WERI-Rb-1 (cell line): ENCODE data around the gene HS6ST1.

Source experiments
- DNase-seq: peaks from one replicate; pipeline ENCODE4 v3.0.0-alpha.2; 2020
- H3K27ac ChIP-seq: fragments of 250-450 bp; sonication (Bioruptor Pico); 2 replicates; pipeline ENCODE4 v1.5.1; 2020; ENCODE audit warnings: mild to moderate bottlenecking, moderate library complexity
- H3K27me3 ChIP-seq: fragments of 250-450 bp; sonication (Bioruptor Pico); 2 replicates; pipeline ENCODE4 v1.5.1; 2021; ENCODE audit warnings: mild to moderate bottlenecking, low read depth, moderate library complexity; ENCODE audit not compliant: insufficient read depth, severe bottlenecking
- H3K36me3 ChIP-seq: fragments of 250-450 bp; sonication (Bioruptor Pico); 2 replicates; pipeline ENCODE4 v1.5.1; 2020; ENCODE audit warnings: mild to moderate bottlenecking, moderate library complexity
- H3K4me3 ChIP-seq: 2 replicates; pipeline ENCODE4 v1.5.1; 2011; ENCODE audit warnings: low read depth, mild to moderate bottlenecking, control low read depth, low read length
- H3K9me3 ChIP-seq: fragments of 250-450 bp; sonication (Bioruptor Pico); 2 replicates; pipeline ENCODE4 v1.5.1; 2021; ENCODE audit warnings: mild to moderate bottlenecking, moderate library complexity; ENCODE audit not compliant: severe bottlenecking
- TF ChIP-seq, protein P1 (sequence below): IDR thresholded peaks from 2 replicates; pipeline ENCODE4 v1.5.1; 2011; ENCODE audit warnings: low read depth, mild to moderate bottlenecking, control low read depth, inconsistent platforms, low read length

Gene HS6ST1

DNA sequence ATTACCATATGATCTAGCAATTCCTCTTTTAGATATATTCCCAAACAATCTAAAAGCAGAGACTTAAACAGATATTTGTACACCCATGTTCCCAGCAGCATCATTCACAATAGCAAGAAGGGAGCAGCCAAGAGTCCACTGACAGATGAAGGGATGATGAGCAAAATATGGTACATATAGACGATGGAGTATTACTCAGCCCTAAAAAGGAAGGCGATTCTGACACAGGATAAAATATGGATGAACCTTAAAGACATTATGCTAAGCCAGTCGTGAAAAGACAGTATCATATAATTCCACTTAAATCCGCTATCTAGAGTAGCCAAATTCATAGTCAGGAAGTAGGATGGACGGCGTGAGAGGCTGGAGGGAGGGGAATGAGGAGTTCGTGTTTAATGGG, 20.4 kb downstream of the HS6ST1 start:
- no peak overlapping the region for H3K4me3 ChIP-seq
- H3K36me3 ChIP-seq, result peaks cover 17% of the 10 kb centered on the region
- no peak for DNase-seq
- TF ChIP-seq, protein P1, sequence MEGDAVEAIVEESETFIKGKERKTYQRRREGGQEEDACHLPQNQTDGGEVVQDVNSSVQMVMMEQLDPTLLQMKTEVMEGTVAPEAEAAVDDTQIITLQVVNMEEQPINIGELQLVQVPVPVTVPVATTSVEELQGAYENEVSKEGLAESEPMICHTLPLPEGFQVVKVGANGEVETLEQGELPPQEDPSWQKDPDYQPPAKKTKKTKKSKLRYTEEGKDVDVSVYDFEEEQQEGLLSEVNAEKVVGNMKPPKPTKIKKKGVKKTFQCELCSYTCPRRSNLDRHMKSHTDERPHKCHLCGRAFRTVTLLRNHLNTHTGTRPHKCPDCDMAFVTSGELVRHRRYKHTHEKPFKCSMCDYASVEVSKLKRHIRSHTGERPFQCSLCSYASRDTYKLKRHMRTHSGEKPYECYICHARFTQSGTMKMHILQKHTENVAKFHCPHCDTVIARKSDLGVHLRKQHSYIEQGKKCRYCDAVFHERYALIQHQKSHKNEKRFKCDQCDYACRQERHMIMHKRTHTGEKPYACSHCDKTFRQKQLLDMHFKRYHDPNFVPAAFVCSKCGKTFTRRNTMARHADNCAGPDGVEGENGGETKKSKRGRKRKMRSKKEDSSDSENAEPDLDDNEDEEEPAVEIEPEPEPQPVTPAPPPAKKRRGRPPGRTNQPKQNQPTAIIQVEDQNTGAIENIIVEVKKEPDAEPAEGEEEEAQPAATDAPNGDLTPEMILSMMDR, result no peak
- no peak overlapping the region for H3K27ac ChIP-seq
- H3K27me3 ChIP-seq, result no peaks in the 10 kb centered on the region
- no peaks in the 10 kb centered on the region for H3K9me3 ChIP-seq

DNA sequence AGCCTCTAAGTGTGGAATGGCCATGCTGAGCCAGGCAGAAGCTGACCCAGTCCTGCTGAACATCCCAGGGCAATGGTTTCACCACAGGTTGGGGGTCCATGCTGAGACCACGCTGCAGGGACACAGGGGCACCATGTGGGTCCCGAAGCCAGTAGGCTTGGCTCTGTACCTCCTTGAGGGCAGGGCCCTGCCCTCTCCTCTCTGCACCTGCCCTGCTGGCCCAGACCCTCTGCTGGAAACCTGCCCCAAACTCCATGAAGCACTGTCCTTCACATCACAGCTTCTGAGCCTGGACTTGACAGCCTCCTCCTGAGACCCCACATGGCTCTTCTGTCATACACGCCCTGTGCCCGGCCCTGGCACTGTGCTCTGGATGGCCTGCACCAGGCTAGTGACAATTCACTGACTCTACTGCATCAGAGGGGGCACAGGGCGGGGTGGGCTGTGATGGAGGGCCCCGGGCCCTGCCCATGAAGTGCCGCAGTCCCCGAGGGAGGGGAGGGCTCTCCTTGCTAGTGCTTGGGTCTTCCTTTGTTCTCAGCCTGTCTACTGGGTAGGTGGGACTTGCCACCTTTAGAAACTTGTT, 24.7 kb downstream of the HS6ST1 start:
- Histone ChIP-seq H3K4me3 (no peak overlapping the region), H3K27ac (no peak overlapping the region), H3K27me3 (no peaks in the 10 kb centered on the region), H3K9me3 (no peaks in the 10 kb centered on the region), H3K36me3 (peaks cover 13% of the 10 kb centered on the region)
- DNase-seq, result no peak
- TF ChIP-seq, protein P1, result no peak

DNA sequence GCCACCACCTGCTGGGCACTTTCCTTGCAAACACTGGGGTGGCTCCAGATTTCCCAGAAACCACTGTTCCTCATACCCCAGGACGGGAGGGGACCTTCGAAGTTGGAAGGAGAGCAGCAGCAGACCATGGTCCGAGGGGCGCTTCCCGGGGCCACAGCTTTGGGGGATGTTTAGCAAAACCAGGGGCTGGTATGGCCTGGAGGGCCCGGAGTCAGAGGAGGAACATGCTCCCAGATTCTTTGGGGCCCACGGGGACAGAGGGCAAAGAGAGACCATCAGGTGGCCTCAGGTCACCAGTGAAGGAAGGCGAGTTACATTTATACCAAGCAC, 25.3 kb downstream of the HS6ST1 start:
- DNase-seq, result no peak
- Histone ChIP-seq H3K9me3 (no peaks in the 10 kb centered on the region), H3K27ac (no peak overlapping the region), H3K4me3 (no peak overlapping the region), H3K27me3 (no peaks in the 10 kb centered on the region), H3K36me3 (peaks cover 13% of the 10 kb centered on the region)
- TF ChIP-seq, protein P1, result no peak; the same call in 1 of the 2 replicates

DNA sequence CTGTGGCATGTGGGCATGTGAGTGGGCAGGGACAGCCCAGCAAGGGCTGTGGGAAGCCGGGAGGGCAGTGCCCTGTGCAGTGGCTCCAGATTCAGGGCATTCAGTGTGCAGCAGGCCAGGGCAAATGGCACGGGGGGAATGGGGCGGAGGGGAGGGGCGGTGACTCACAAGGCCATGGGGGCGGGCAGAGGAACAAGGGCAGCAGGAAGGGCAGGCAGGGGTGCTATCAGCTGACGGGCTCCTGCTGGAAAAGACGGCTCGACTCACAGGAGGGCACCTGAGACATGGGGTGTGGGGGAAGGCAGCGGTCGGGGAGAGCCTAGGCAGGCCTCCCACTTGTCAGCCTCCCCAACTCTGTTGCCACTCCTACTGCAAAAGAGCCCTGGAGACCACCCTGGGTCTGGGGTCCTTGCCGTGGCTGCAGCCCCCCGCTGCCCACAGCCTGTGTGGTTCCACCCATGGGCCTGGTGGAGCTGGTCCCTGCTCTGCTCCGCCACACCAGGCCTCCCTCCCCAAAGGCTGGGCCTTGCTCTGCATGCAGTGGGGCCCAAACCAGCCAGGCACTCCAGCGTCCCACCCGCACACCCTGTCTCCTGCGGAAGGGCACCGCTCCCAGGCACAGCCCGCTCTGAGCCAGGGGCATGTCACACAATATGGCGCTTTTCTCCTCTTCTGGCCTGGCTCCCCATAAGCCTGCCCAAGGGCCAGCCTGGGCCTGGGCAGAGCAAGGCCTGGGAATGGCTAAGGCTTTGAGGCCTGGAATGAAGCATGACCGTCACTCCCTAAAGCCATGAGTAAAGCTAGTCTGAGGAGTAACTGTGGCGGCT, 25.9 kb downstream of the HS6ST1 start:
- TF ChIP-seq, protein P1, result no peak
- H3K27me3 ChIP-seq, result no peaks in the 10 kb centered on the region
- no peak overlapping the region for H3K4me3 ChIP-seq
- no peaks in the 10 kb centered on the region for H3K9me3 ChIP-seq
- H3K27ac ChIP-seq, result no peak overlapping the region
- peaks cover 14% of the 10 kb centered on the region for H3K36me3 ChIP-seq
- DNase-seq, result no peak

DNA sequence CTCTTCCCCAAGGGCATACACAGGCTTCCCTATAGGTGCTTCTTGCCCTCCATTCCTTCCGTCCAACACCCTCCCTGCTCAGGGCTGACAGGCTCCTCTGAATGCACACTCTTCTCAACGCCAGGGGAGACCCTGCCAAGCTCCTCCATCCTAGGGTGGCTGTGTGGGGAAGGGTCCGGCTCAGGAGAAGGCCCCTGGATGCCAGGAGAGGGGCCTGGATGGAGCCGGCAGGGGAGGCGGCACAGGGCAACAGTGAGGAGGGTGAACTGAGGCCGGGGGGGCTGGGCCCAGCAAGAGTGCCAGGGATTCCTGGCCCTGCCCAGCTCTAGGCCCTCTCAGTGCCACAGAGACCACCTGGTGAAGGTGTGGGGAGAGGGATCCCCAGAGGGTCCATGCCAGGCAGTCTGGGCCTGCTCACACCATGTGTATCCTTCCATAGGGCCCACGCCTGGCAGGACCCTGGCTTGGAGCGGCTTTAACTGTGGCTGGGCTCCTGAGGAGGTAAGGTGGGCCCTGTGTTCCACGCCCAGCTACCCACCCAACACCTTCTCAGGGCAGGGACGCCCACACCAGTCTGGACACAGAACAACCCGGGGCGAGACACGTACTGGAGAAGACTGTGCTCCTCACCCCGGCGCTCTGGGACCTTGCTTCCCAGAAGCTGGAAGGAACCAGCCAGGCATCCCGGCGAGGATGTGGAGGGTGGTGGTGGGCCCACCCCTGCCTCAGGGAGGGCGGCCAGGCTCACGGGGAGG, 26.6 kb downstream of the HS6ST1 start:
- Histone ChIP-seq H3K36me3 (peaks cover 14% of the 10 kb centered on the region), H3K27me3 (no peaks in the 10 kb centered on the region), H3K4me3 (no peak overlapping the region), H3K27ac (no peak overlapping the region), H3K9me3 (no peaks in the 10 kb centered on the region)
- TF ChIP-seq, protein P1, result no peak
- no peak for DNase-seq
